Measurements from ENCODE around the gene MYEF2.

- no peak for TF ChIP-seq ZNF274 (IDR thresholded peaks at IDR 0.05; ENCODE audit: low read depth, low read length)
- no peak for TF ChIP-seq YY1 (IDR thresholded peaks at IDR 0.05; ENCODE audit: insufficient read depth, insufficient read length)
- no peak for TF ChIP-seq SUZ12 (IDR thresholded peaks at IDR 0.05; ENCODE audit: extremely low read depth, insufficient read depth, insufficient read length)
Measured at GRCh38 chr15:48091522-48091921, 86.6 kb downstream of the MYEF2 start.
